ENCODE measurements around the gene LMNB1.

LMNB1 gene

GRCh38 chr5:126745259-126745992 lies 31.5 kb upstream of the LMNB1 start:
- no peak overlapping the region for H3K4me3 ChIP-seq (ENCODE audit: low read length)
- DNase-seq (ENCODE audit: low read depth), result no peak
- TF ChIP-seq, protein P1, sequence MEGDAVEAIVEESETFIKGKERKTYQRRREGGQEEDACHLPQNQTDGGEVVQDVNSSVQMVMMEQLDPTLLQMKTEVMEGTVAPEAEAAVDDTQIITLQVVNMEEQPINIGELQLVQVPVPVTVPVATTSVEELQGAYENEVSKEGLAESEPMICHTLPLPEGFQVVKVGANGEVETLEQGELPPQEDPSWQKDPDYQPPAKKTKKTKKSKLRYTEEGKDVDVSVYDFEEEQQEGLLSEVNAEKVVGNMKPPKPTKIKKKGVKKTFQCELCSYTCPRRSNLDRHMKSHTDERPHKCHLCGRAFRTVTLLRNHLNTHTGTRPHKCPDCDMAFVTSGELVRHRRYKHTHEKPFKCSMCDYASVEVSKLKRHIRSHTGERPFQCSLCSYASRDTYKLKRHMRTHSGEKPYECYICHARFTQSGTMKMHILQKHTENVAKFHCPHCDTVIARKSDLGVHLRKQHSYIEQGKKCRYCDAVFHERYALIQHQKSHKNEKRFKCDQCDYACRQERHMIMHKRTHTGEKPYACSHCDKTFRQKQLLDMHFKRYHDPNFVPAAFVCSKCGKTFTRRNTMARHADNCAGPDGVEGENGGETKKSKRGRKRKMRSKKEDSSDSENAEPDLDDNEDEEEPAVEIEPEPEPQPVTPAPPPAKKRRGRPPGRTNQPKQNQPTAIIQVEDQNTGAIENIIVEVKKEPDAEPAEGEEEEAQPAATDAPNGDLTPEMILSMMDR (IDR thresholded peaks at IDR 0.05; ENCODE audit: insufficient read depth, low read depth, low read length, missing control alignments), result no peak

- TF ChIP-seq, protein P1 (IDR thresholded peaks at IDR 0.05; ENCODE audit: insufficient read depth, low read depth, low read length, missing control alignments), result no peak
- no peak overlapping the region for H3K4me3 ChIP-seq (ENCODE audit: low read length)
- no peak for DNase-seq (ENCODE audit: low read depth)
Observed at GRCh38 chr5:126746290-126746689, 30.6 kb upstream of the LMNB1 start.

GRCh38 chr5:126752081-126752785 lies 24.7 kb upstream of the LMNB1 start:
- DNase-seq (ENCODE audit: low read depth), result no peak
- H3K4me3 ChIP-seq (ENCODE audit: low read length), result no peak overlapping the region
- TF ChIP-seq, protein P1 (IDR thresholded peaks at IDR 0.05; ENCODE audit: insufficient read depth, low read depth, low read length, missing control alignments), result no peak

DNA sequence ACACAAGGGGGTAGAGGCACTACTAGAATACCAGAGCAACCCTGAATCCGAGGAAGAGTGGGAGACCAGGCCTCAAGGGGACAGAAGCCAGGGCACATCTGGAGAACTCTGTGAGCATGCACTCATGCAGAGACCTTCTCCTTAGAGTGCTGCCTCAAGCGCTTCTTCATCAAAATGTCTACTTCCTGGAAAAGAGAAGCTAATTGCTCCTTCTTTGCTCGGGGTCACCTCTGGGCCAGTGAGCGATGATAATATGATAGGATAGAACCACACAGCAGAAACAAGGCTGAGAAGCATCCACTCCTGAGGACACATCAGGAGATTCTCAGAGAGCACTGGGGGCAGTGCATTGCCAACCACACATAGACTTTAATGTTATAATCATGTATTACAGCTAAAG lies 23.7 kb upstream of the LMNB1 start:
- no peak for DNase-seq (ENCODE audit: low read depth)

GRCh38 chr5:126754609-126755008 lies 22.3 kb upstream of the LMNB1 start:
- H3K4me3 ChIP-seq (ENCODE audit: low read length), result no peak overlapping the region
- no peak for DNase-seq (ENCODE audit: low read depth)
- TF ChIP-seq, protein P1 (IDR thresholded peaks at IDR 0.05; ENCODE audit: insufficient read depth, low read depth, low read length, missing control alignments), result no peak

More for the DNA sequence above, 23.7 kb upstream of the LMNB1 start:
- TF ChIP-seq, protein P1 (IDR thresholded peaks at IDR 0.05; ENCODE audit: insufficient read depth, low read depth, low read length, missing control alignments), result no peak
- no peak overlapping the region for H3K4me3 ChIP-seq (ENCODE audit: low read length)

GRCh38 chr5:126755593-126755992 lies 21.3 kb upstream of the LMNB1 start:
- no peak for DNase-seq (ENCODE audit: low read depth)
- TF ChIP-seq, protein P1 (IDR thresholded peaks at IDR 0.05; ENCODE audit: insufficient read depth, low read depth, low read length, missing control alignments), result no peak
- no peak overlapping the region for H3K4me3 ChIP-seq (ENCODE audit: low read length)
